Measurements from ENCODE around the gene SH3RF3. TPM values are rescaled to one million over a fixed set of nuclear protein-coding genes. Genes with fewer than 3 reads are reported as not detected.

SH3RF3 gene
- total and polyA plus RNA-seq, 8 donors, result 7.0 to 11.1 (median 8.3) TPM

- ATAC-seq (no peak), DNase-seq (no peak)
- H3K4me1 ChIP-seq, result peaks cover 10 to 23% of the 10 kb centered on the region in 2 donors
- H3K36me3 ChIP-seq, result no peaks in the 10 kb centered on the region
- H3K27ac ChIP-seq, result no peak overlapping the region
- no peak overlapping the region for H3K4me3 ChIP-seq
- peaks cover 0 to 14% of the 10 kb centered on the region in 2 donors for H3K9me3 ChIP-seq
- intact Hi-C loops (cut with DNase I), result no loop called here
- no peak for TF ChIP-seq CTCF (IDR thresholded peaks at IDR 0.05)
- H3K27me3 ChIP-seq, result no peaks in the 10 kb centered on the region
Measured at GRCh38 chr2:109355192-109355843, 226.3 kb downstream of the SH3RF3 start.

- Histone ChIP-seq H3K4me3 (no peak overlapping the region), H3K27me3 (no peaks in the 10 kb centered on the region), H3K27ac (no peak overlapping the region), H3K9me3 (peaks cover 0 to 23% of the 10 kb centered on the region in 2 donors), H3K36me3 (no peaks in the 10 kb centered on the region), H3K4me1 (peaks cover under 1 to 13% of the 10 kb centered on the region in 2 donors)
- no peak for DNase-seq
- no peak for ATAC-seq
- no peak for TF ChIP-seq CTCF (IDR thresholded peaks at IDR 0.05)
- intact Hi-C loops (cut with DNase I), result no loop called here
Measured at GRCh38 chr2:109356324-109357035, 227.5 kb downstream of the SH3RF3 start.

GRCh38 chr2:109364217-109364616 is 235.2 kb downstream of the SH3RF3 start:
- no peak overlapping the region for H3K27ac ChIP-seq
- peaks cover 0 to 14% of the 10 kb centered on the region in 2 donors for H3K9me3 ChIP-seq
- H3K4me3 ChIP-seq, result no peak overlapping the region
- intact Hi-C loops (cut with DNase I), result no loop called here
- TF ChIP-seq CTCF (IDR thresholded peaks at IDR 0.05), result no peak
- H3K4me1 ChIP-seq, result no peaks in the 10 kb centered on the region
- H3K27me3 ChIP-seq, result no peaks in the 10 kb centered on the region
- ATAC-seq, result no peak
- DNase-seq, result no peak
- no peaks in the 10 kb centered on the region for H3K36me3 ChIP-seq

GRCh38 chr2:109365131-109365530 is 236.1 kb downstream of the SH3RF3 start:
- no peak for ATAC-seq
- H3K4me1 ChIP-seq, result no peaks in the 10 kb centered on the region

More at GRCh38 chr2:109365131-109365530, 236.1 kb downstream of the SH3RF3 start:
- Histone ChIP-seq H3K9me3 (peaks cover 0 to 10% of the 10 kb centered on the region in 2 donors), H3K36me3 (no peaks in the 10 kb centered on the region), H3K4me3 (no peak overlapping the region), H3K27me3 (no peaks in the 10 kb centered on the region), H3K27ac (no peak overlapping the region)
- intact Hi-C loops (cut with DNase I), result no loop called here
- no peak for DNase-seq
- no peak for TF ChIP-seq CTCF (IDR thresholded peaks at IDR 0.05)
